Trophoblast cell (in vitro differentiated cells and primary cell): ENCODE measurements around the gene AGPS.

Source experiments
- DNase-seq, 2 donors: peaks; one replicate each; pipeline ENCODE4 v3.0.0-alpha.2; 2016
- H2AFZ ChIP-seq: 2 replicates; pipeline ENCODE4 v1.6.1; 2013; ENCODE audit warnings: low read length, moderate library complexity, mild to moderate bottlenecking; ENCODE audit not compliant: insufficient read depth, poor library complexity
- H2AK5ac ChIP-seq: 2 replicates; pipeline ENCODE4 v1.6.1; 2013; ENCODE audit warnings: mild to moderate bottlenecking, low read length
- H2BK120ac ChIP-seq: 2 replicates; pipeline ENCODE4 v1.6.1; 2013; ENCODE audit warnings: low read length, mild to moderate bottlenecking, moderate library complexity; ENCODE audit not compliant: insufficient read depth, poor library complexity
- H2BK12ac ChIP-seq: 2 replicates; pipeline ENCODE4 v1.6.1; 2013; ENCODE audit warnings: mild to moderate bottlenecking, low read length, moderate library complexity
- H2BK5ac ChIP-seq: 2 replicates; pipeline ENCODE4 v1.6.1; 2013; ENCODE audit warnings: low read length, low read depth, moderate library complexity, mild to moderate bottlenecking; ENCODE audit not compliant: poor library complexity
- H3K14ac ChIP-seq: 2 replicates; pipeline ENCODE4 v1.6.1; 2013; ENCODE audit warnings: mild to moderate bottlenecking, low read length
- H3K18ac ChIP-seq: 2 replicates; pipeline ENCODE4 v1.6.1; 2013; ENCODE audit warnings: mild to moderate bottlenecking, low read length
- H3K23ac ChIP-seq: 2 replicates; pipeline ENCODE4 v1.6.1; 2013; ENCODE audit warnings: low read length
- H3K27ac ChIP-seq: 2 replicates; pipeline ENCODE4 v1.5.1; 2013; ENCODE audit warnings: low read depth, mild to moderate bottlenecking, inconsistent platforms, low read length, moderate library complexity
- H3K27me3 ChIP-seq: 2 replicates; pipeline ENCODE4 v1.6.1; 2013; ENCODE audit warnings: inconsistent platforms, mild to moderate bottlenecking, low read length, moderate library complexity; ENCODE audit not compliant: insufficient read depth
- H3K36me3 ChIP-seq, 2 experiments: 1 replicate in 1 of 2; 2 replicates in 1 of 2; pipeline ENCODE4 v1.6.1; 2013; ENCODE audit warnings: low read length in 2 of 2, mild to moderate bottlenecking in 2 of 2, moderate library complexity in 1 of 2; ENCODE audit not compliant: insufficient read depth in 2 of 2, control insufficient read depth in 1 of 2
- H3K4ac ChIP-seq: 2 replicates; pipeline ENCODE4 v1.6.1; 2013; ENCODE audit warnings: low read depth, mild to moderate bottlenecking, low read length, moderate library complexity
- H3K4me1 ChIP-seq, 2 experiments: 1 replicate in 1 of 2; 2 replicates in 1 of 2; pipeline ENCODE4 v1.6.1; 2013; ENCODE audit warnings: low read length in 2 of 2, mild to moderate bottlenecking in 2 of 2, moderate library complexity in 1 of 2; ENCODE audit not compliant: insufficient read depth in 2 of 2, control insufficient read depth in 1 of 2
- H3K4me2 ChIP-seq: 2 replicates; pipeline ENCODE4 v1.6.1; 2013; ENCODE audit warnings: inconsistent platforms, mild to moderate bottlenecking, low read length, moderate library complexity
- H3K4me3 ChIP-seq: 2 replicates; pipeline ENCODE4 v1.5.1; 2013; ENCODE audit warnings: mild to moderate bottlenecking, low read depth, low read length, inconsistent platforms
- H3K79me1 ChIP-seq: one replicate; pipeline ENCODE4 v1.6.1; 2013; ENCODE audit warnings: low read length
- H3K79me2 ChIP-seq: 2 replicates; pipeline ENCODE4 v1.6.1; 2013; ENCODE audit warnings: low read length, mild to moderate bottlenecking; ENCODE audit not compliant: control insufficient read depth, insufficient read depth, poor library complexity
- H3K9ac ChIP-seq: 2 replicates; pipeline ENCODE4 v1.6.1; 2013; ENCODE audit warnings: mild to moderate bottlenecking, low read length
- H3K9me3 ChIP-seq: 2 replicates; pipeline ENCODE4 v1.6.1; 2013; ENCODE audit warnings: low read depth, mild to moderate bottlenecking, control low read depth, inconsistent platforms, low read length; ENCODE audit not compliant: insufficient read depth
- H4K12ac ChIP-seq: 2 replicates; pipeline ENCODE4 v1.6.1; 2013; ENCODE audit warnings: low read depth, mild to moderate bottlenecking, low read length, moderate library complexity
- H4K8ac ChIP-seq: 2 replicates; pipeline ENCODE4 v1.6.1; 2013; ENCODE audit warnings: low read depth, mild to moderate bottlenecking, low read length, moderate library complexity
- H4K91ac ChIP-seq: one replicate; pipeline ENCODE4 v1.6.1; 2013; ENCODE audit warnings: low read depth, mild to moderate bottlenecking, low read length, moderate library complexity
- WGBS: extraction: QIAGEN DNeasy Blood & Tissue Kit; methylation state at CpG from one replicate; pipeline ENCODE4 v1.1.7; 2013; ENCODE audit warnings: missing lambda C conversion rate; ENCODE audit not compliant: insufficient read length, insufficient coverage; ENCODE audit errors: extremely low coverage; 5-methylcytosine and 5-hydroxymethylcytosine counted together

Gene AGPS

DNA sequence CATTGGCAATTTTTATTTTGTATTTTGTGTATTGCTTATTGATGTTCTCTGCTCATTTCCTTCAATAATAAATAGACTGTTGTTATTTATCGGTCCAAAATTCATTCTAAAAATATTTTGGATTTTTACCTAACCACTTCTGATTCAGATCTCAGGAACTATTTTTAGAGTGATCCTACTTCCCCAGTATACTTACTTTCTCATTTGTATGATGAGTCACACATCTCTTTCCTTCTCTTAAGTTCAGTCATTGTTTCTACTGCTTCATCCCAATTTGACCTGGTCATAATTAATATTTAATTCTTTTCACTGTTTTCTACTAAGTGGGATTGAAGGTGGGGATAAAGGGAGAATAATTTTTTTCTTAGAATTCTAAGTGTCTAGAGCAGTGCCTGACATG, 75.1 kb downstream of the AGPS start:
- no peak overlapping the region for H3K9ac ChIP-seq
- no peak overlapping the region for H3K23ac ChIP-seq
- peaks cover 7 to 13% of the 10 kb centered on the region in 2 experiments for H3K36me3 ChIP-seq
- H3K79me2 ChIP-seq, result no peaks in the 10 kb centered on the region
- H3K27ac ChIP-seq, result no peak overlapping the region
- H3K4me1 ChIP-seq, result no peaks in the 10 kb centered on the region
- no peak overlapping the region for H2BK12ac ChIP-seq
- no peak overlapping the region for H3K4me2 ChIP-seq
- no peak overlapping the region for H3K18ac ChIP-seq
- no peak overlapping the region for H2BK5ac ChIP-seq
- H3K14ac ChIP-seq, result no peak overlapping the region
- DNase-seq, result peak in 1 of 2 donors; percentile 54
- no peak overlapping the region for H4K8ac ChIP-seq
- no peak overlapping the region for H2AK5ac ChIP-seq
- H2BK120ac ChIP-seq, result no peak overlapping the region
- WGBS, result no CpG with 5 or more reads among the region's 1 CpG
- H3K79me1 ChIP-seq, result no peaks in the 10 kb centered on the region
- no peak overlapping the region for H3K4me3 ChIP-seq
- H4K12ac ChIP-seq, result no peak overlapping the region
- no peak overlapping the region for H4K91ac ChIP-seq
- no peak overlapping the region for H3K4ac ChIP-seq
- peaks cover 4% of the 10 kb centered on the region for H3K9me3 ChIP-seq
- H2AFZ ChIP-seq, result no peak overlapping the region
- H3K27me3 ChIP-seq, result no peaks in the 10 kb centered on the region

GRCh38 chr2:177471990-177472389, 79.4 kb downstream of the AGPS start:
- H3K9ac ChIP-seq, result no peak overlapping the region
- no peak overlapping the region for H3K14ac ChIP-seq
- H3K79me2 ChIP-seq, result no peaks in the 10 kb centered on the region
- H3K23ac ChIP-seq, result no peak overlapping the region
- no peak overlapping the region for H4K12ac ChIP-seq
- no peak overlapping the region for H2AFZ ChIP-seq
- no peaks in the 10 kb centered on the region for H3K27me3 ChIP-seq
- no peak overlapping the region for H3K4me3 ChIP-seq
- H2BK5ac ChIP-seq, result no peak overlapping the region
- H3K18ac ChIP-seq, result no peak overlapping the region
- H3K4ac ChIP-seq, result no peak overlapping the region
- no peak overlapping the region for H2BK120ac ChIP-seq
- DNase-seq, result no peak
- H3K4me2 ChIP-seq, result no peak overlapping the region
- no peak overlapping the region for H2AK5ac ChIP-seq
- no peak overlapping the region for H4K91ac ChIP-seq
- H3K79me1 ChIP-seq, result peaks cover 2% of the 10 kb centered on the region
- H4K8ac ChIP-seq, result no peak overlapping the region
- H3K4me1 ChIP-seq, result peaks cover 0 to 2% of the 10 kb centered on the region in 2 experiments
- no peaks in the 10 kb centered on the region for H3K9me3 ChIP-seq
- no CpG with 5 or more reads among the region's 2 CpGs for WGBS
- H3K36me3 ChIP-seq, result peaks cover 0 to 3% of the 10 kb centered on the region in 2 experiments
- H3K27ac ChIP-seq, result no peak overlapping the region
- no peak overlapping the region for H2BK12ac ChIP-seq

DNA sequence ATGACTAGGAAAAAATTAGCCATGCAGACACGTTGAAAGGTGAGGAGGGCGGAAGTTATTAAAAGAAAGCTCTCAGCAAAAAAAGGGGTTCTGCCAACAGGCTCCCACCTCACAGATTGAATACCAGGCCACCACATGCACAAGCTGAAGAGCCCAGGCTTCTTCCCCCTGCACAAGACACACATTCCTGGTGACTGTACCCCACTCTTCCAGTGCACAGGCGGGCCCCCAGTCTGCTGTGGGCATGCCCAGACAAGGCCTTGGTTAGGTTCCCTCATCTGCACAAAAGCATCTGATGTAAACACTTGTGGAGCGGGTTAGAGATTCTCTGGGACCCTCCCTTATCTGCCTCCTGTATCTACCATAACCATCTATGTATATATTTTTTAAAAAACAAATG, 81.7 kb downstream of the AGPS start:
- no peaks in the 10 kb centered on the region for H3K79me2 ChIP-seq
- DNase-seq, result no peak
- peaks cover 2% of the 10 kb centered on the region for H3K79me1 ChIP-seq
- no peak overlapping the region for H3K4ac ChIP-seq
- H3K23ac ChIP-seq, result no peak overlapping the region
- H3K27ac ChIP-seq, result no peak overlapping the region
- peak overlapping the region; percentile 6 for H3K18ac ChIP-seq
- H3K9me3 ChIP-seq, result no peaks in the 10 kb centered on the region
- H4K91ac ChIP-seq, result peak overlapping the region; percentile 66
- H3K14ac ChIP-seq, result no peak overlapping the region
- peak overlapping the region; percentile 11 for H4K8ac ChIP-seq
- no CpG with 5 or more reads among the region's 4 CpGs for WGBS
- no peaks in the 10 kb centered on the region for H3K27me3 ChIP-seq
- H3K36me3 ChIP-seq, result peaks cover 0 to 3% of the 10 kb centered on the region in 2 experiments
- no peak overlapping the region for H3K4me2 ChIP-seq
- no peak overlapping the region for H3K4me3 ChIP-seq
- no peak overlapping the region for H4K12ac ChIP-seq
- H2AFZ ChIP-seq, result no peak overlapping the region
- H2BK12ac ChIP-seq, result no peak overlapping the region
- no peak overlapping the region for H2BK120ac ChIP-seq
- no peak overlapping the region for H3K9ac ChIP-seq
- H3K4me1 ChIP-seq, result peaks cover 0 to 2% of the 10 kb centered on the region in 2 experiments
- H2BK5ac ChIP-seq, result no peak overlapping the region
- no peak overlapping the region for H2AK5ac ChIP-seq

- DNase-seq, result peak in 1 of 2 donors; percentile 80
- Histone ChIP-seq H3K4me3 (no peak overlapping the region), H4K8ac (no peak overlapping the region), H3K9me3 (no peaks in the 10 kb centered on the region), H2BK5ac (no peak overlapping the region), H2BK12ac (no peak overlapping the region), H3K9ac (no peak overlapping the region), H3K27me3 (no peaks in the 10 kb centered on the region), H4K91ac (no peak overlapping the region), H3K4me1 (peaks cover 0 to 2% of the 10 kb centered on the region in 2 experiments), H4K12ac (no peak overlapping the region), H3K23ac (no peak overlapping the region), H3K18ac (no peak overlapping the region), H3K14ac (no peak overlapping the region), H3K27ac (no peak overlapping the region), H2AK5ac (no peak overlapping the region), H3K79me2 (no peaks in the 10 kb centered on the region), H2AFZ (no peak overlapping the region), H2BK120ac (no peak overlapping the region), H3K36me3 (peaks cover 0 to 3% of the 10 kb centered on the region in 2 experiments), H3K79me1 (peaks cover 2% of the 10 kb centered on the region), H3K4ac (no peak overlapping the region), H3K4me2 (no peak overlapping the region)
- WGBS, result no CpG with 5 or more reads among the region's 1 CpG
Measured at GRCh38 chr2:177474998-177475397, 82.4 kb downstream of the AGPS start.
